Colonic mucosa (tissue), 4 donors: ENCODE results near the gene RMND5B. TPM values are rescaled to one million over a fixed set of nuclear protein-coding genes. Genes with fewer than 3 reads are reported as not detected.

Experiments
- DNase-seq: peaks from one replicate; pipeline ENCODE4 v3.0.0-alpha.2; 2020
- H3K27ac ChIP-seq: fragments of 200-600 bp; one replicate; pipeline ENCODE4 v1.8.0; 2021
- H3K27me3 ChIP-seq: fragments of 200-600 bp; one replicate; pipeline ENCODE4 v1.8.0; 2021
- H3K36me3 ChIP-seq: fragments of 200-600 bp; one replicate; pipeline ENCODE4 v1.8.0; 2021
- H3K4me1 ChIP-seq: fragments of 200-600 bp; one replicate; pipeline ENCODE4 v1.8.0; 2021; ENCODE audit warnings: mild to moderate bottlenecking
- H3K4me3 ChIP-seq: fragments of 200-600 bp; one replicate; pipeline ENCODE4 v1.8.0; 2021
- H3K9ac ChIP-seq, 2 donors: one replicate each; pipeline ENCODE4 v1.7.0; 2013; ENCODE audit warnings: control low read depth in 2 of 2, low read depth in 2 of 2, low read length in 2 of 2
- H3K9me3 ChIP-seq: fragments of 200-600 bp; one replicate; pipeline ENCODE4 v1.8.0; 2021
- intact Hi-C: fragments of 100-400 bp; cut with DNase I; formaldehyde crosslinking; loops from one replicate; pipeline ENCODE4 v1.14.1; 2022
- total RNA-seq, 2 donors: library from RNA; stranded (reverse); fragmentation: NEBNext Ultra II Directional in 1 of 2; extraction: Animal tissue kit (Norgen Biotek cat#: 25700) in 1 of 2; gene quantifications; one replicate each; pipeline ENCODE4 v1.2.1, GENCODE V29; 2021
- TF ChIP-seq, protein P1 (sequence below): fragments of 200-600 bp; IDR thresholded peaks from one replicate; pipeline ENCODE4 v1.8.0; 2022; ENCODE audit warnings: antibody characterized with exemption, mild to moderate bottlenecking
- donor health status: healthy.
- donor health status: DM: no; HTN: no; CAD: no.
- donor health status: DM: no; HTN: no; CAD: no.

RMND5B gene
- total RNA-seq, 2 donors from 2014 or later, result 31.9 to 50.1 TPM

DNA sequence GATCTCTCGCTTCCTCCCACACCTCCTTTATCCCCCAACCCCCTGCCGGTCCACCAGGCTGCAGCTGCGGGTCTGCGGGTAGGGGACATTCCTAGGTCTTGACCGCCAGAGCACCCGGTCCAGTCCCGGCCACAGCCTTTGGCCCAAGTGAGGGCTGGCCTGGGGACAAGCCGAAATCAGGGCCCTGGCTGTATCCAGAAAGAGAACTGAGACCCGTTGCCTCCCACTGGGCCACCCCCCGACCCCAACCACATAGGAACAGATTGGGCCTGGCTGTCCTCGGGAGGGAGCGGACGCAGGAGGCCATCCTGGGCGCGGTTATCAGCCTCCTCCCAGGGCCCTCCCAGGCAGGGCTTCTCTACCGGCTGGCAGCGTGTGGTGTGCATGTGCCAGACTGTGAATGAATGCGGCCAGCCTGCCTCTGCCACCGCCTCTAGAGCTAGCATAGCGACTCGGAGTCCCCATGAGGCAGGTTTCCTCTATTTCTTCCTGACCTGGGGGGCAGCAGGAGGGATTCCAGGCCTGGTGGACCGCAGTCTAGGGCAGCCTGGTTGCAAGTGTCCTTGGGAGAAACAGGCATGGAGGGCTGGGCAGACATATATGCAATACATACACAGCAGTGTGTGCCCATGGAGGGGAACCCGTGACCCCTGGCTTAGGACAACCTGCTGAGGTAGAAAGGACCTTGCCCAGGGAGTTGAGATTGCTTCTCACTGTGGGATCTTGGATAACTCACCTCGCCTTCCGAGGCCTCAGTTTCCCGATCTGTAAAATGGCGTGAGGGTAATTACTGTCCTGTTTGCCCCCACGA is 16.3 kb upstream of the RMND5B start:
- Histone ChIP-seq H3K9ac (peak overlapping the region in 1 of 2 donors; percentile 40), H3K36me3 (no peaks in the 10 kb centered on the region), H3K4me3 (peak overlapping the region; percentile 51), H3K4me1 (peaks cover 6% of the 10 kb centered on the region), H3K9me3 (no peaks in the 10 kb centered on the region), H3K27ac (no peak overlapping the region), H3K27me3 (peaks cover 18% of the 10 kb centered on the region)
- TF ChIP-seq, protein P1, sequence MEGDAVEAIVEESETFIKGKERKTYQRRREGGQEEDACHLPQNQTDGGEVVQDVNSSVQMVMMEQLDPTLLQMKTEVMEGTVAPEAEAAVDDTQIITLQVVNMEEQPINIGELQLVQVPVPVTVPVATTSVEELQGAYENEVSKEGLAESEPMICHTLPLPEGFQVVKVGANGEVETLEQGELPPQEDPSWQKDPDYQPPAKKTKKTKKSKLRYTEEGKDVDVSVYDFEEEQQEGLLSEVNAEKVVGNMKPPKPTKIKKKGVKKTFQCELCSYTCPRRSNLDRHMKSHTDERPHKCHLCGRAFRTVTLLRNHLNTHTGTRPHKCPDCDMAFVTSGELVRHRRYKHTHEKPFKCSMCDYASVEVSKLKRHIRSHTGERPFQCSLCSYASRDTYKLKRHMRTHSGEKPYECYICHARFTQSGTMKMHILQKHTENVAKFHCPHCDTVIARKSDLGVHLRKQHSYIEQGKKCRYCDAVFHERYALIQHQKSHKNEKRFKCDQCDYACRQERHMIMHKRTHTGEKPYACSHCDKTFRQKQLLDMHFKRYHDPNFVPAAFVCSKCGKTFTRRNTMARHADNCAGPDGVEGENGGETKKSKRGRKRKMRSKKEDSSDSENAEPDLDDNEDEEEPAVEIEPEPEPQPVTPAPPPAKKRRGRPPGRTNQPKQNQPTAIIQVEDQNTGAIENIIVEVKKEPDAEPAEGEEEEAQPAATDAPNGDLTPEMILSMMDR, result no peak
- intact Hi-C loops, result no loop called here
- DNase-seq, result peak; percentile 54

- H3K9me3 ChIP-seq, result no peaks in the 10 kb centered on the region
- no peak overlapping the region for H3K27ac ChIP-seq
- intact Hi-C loops, result no loop called here
- DNase-seq, result no peak
- H3K36me3 ChIP-seq, result no peaks in the 10 kb centered on the region
- H3K27me3 ChIP-seq, result peaks cover 18% of the 10 kb centered on the region
- TF ChIP-seq, protein P1, result no peak
- no peak overlapping the region for H3K4me3 ChIP-seq
- H3K9ac ChIP-seq, result peak overlapping the region in 1 of 2 donors; percentile 40
- H3K4me1 ChIP-seq, result peaks cover 6% of the 10 kb centered on the region
These were observed 15.5 kb upstream of the RMND5B start for GRCh38 chr5:178115136-178115813.

DNA sequence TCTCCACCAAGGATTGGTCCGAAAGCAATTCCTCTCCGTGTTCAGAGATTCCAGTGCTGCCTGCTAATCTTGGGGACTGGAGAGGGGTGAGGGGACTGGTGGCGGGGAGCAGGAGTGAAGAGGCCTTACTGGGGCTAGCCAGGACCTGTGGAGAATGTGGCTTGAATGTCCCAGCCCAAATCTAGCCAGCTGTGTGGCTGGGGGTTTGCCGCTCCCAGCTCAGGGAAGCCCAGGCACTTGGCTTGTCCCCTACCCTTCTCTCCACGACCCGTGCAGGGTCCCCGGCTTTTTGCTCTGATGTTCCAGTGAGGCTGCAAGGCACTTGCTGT is 15.0 kb upstream of the RMND5B start:
- H3K27me3 ChIP-seq, result peaks cover 18% of the 10 kb centered on the region
- TF ChIP-seq, protein P1, result no peak
- H3K27ac ChIP-seq, result no peak overlapping the region
- no peak overlapping the region for H3K4me3 ChIP-seq
- intact Hi-C loops, result no loop called here
- H3K4me1 ChIP-seq, result peaks cover 6% of the 10 kb centered on the region
- H3K36me3 ChIP-seq, result no peaks in the 10 kb centered on the region
- H3K9me3 ChIP-seq, result no peaks in the 10 kb centered on the region
- DNase-seq, result no peak
- no peak overlapping the region for H3K9ac ChIP-seq

DNA sequence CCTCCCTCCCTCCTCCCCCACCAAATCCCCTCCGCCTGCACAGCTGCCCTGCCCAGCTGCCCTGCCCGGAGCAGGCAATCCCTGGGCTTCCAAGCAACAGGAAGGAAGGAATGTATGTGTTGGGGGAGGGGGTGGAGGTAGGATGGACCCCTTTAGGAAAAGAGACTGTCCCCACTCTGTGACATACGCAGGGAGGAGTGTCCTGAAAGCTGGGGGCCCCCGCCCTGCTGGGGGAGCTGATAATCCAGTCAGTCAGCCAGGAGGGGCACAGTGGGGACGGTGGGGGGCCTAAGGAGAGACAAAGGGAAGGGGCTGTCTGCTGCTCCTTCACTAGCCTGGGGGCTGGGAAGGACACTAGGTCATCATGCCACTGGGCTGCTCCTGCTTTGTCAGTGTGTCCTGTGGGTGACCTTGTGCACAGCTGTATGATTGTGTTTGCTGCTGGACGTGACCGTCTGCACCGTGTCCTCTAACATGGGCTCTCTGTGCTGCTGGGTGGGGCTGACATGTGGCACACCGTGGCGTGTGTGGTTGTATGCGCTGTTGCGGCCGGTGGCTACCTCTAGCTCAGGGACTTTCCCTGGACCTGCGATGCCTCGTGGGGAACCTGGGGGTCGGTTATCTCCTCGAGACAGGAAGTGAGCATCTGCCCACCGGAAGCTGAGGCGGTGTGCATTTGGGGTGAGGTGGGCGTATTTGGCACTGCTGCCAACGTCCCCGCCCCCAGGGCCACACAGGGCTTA is 14.5 kb upstream of the RMND5B start:
- H3K9me3 ChIP-seq, result no peaks in the 10 kb centered on the region
- no peak overlapping the region for H3K27ac ChIP-seq
- intact Hi-C loops, result no loop called here
- no peak overlapping the region for H3K9ac ChIP-seq
- TF ChIP-seq, protein P1, result no peak
- H3K4me3 ChIP-seq, result no peak overlapping the region
- H3K27me3 ChIP-seq, result peaks cover 18% of the 10 kb centered on the region
- peaks cover 6% of the 10 kb centered on the region for H3K4me1 ChIP-seq
- DNase-seq, result no peak
- no peaks in the 10 kb centered on the region for H3K36me3 ChIP-seq

DNA sequence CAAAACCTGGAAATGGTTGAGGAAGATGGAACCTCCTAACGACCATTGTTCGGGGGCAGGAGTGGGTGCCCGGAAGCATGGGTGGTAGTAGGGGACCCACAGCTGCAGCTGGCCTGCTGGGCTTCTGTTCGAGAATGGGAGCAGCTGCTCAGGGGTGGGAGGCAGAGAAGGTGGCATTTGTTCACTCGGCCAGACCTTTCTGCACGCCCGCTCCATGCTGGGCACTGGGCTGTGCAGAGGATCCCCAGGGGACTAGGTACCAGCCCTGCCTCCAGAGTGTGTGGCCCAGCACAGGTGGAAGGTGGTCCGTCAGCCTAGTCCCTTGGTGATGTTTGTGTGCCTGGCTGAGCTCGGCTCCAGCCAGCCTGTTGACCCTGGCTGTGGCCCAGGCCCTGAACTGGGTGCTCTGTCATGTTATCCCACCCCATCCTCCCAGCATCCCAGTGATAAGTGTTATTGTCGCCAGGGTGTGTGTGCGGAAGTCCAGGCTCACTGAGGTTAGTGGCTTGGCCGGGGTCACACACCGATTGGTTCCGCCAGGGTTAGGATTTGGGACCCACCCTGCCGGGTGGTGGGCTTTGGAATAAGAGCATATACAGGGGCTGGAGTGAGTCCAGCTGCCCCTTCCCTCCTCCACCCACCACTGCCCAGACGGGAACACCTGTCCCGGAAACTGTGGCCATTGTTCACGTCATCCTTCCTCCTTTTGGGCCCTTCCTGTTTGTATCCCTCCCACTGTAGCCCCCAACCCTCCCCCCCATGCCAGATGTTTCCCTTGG is 12.7 kb upstream of the RMND5B start:
- Histone ChIP-seq H3K36me3 (no peaks in the 10 kb centered on the region), H3K4me1 (peaks cover 6% of the 10 kb centered on the region), H3K9me3 (no peaks in the 10 kb centered on the region), H3K4me3 (no peak overlapping the region), H3K27ac (no peak overlapping the region), H3K9ac (no peak overlapping the region), H3K27me3 (peaks cover 18% of the 10 kb centered on the region)
- no peak for DNase-seq
- TF ChIP-seq, protein P1, result no peak
- intact Hi-C loops, result no loop called here
